HCT116 (cell line): ENCODE results near the gene EHMT1. TPM values are rescaled to one million over a fixed set of nuclear protein-coding genes. Genes with fewer than 3 reads are reported as not detected.

ENCODE experiments used
- ATAC-seq: fragments of 200-7000 bp; cut with Tn5 transposase; 2 replicates; pipeline ENCODE4 v1.9.1; 2020; ENCODE audit warnings: mild to moderate bottlenecking, moderate library complexity
- BruUV-seq: library from RNA; stranded (reverse); fragments of 400-500 nt; replicated peaks from 2 replicates; lab custom pipeline; 2021; lab: Mats Ljungman, UMichigan
- CTCF ChIA-PET: fragments of 300-600 bp; sonication (Branson Sonifier 250); formaldehyde crosslinking; loops from one replicate; lab custom pipeline; 2021; ENCODE audit warnings: antibody characterized with exemption; lab: Charles Lee
- POLR2A ChIA-PET: fragments of 300-600, 350-600 bp; sonication (Branson Sonifier 250); formaldehyde crosslinking; loops from one replicate; lab custom pipeline; 2021; ENCODE audit warnings: antibody characterized with exemption; lab: Charles Lee
- RAD21 ChIA-PET, 2 experiments: fragments of 300-600 bp; sonication (Branson Sonifier 250); formaldehyde crosslinking; loops; one replicate each; lab custom pipeline; 2023; ENCODE audit warnings: low total read pairs in 2 of 2; ENCODE audit not compliant: uncharacterized antibody in 2 of 2, unreplicated experiment in 2 of 2, low non-redundant PET in 1 of 2; lab: Charles Lee
- DNase-seq: peaks from one replicate; pipeline ENCODE4 v3.0.0-alpha.2; 2010; ENCODE audit warnings: low read depth, low spot score
- H2AFZ ChIP-seq: fragments of 200-600 bp; shearing (Covaris generic), sonication (generic); 2 replicates; pipeline ENCODE4 v1.6.1; 2017; ENCODE audit warnings: low read depth, mixed run types, mixed read lengths, antibody characterized with exemption, low read length; ENCODE audit not compliant: poor library complexity, severe bottlenecking
- H3K27ac ChIP-seq: 2 replicates; pipeline ENCODE4 v1.5.1; 2012; ENCODE audit warnings: low read depth, low read length
- H3K27me3 ChIP-seq: fragments of 200-600 bp; sonication (generic); 2 replicates; pipeline ENCODE4 v1.6.1; 2016; ENCODE audit warnings: mixed run types, low read length, mixed read lengths; ENCODE audit not compliant: insufficient read depth
- H3K36me3 ChIP-seq, 2 experiments: fragments of 200-500 bp in 1 of 2; fragments of 200-600 bp in 1 of 2; sonication (Bioruptor generic) in 1 of 2; sonication (generic) in 1 of 2; 2 replicates each; pipeline versions ENCODE4 v1.5.1 to v1.6.1; 2014 to 2016; ENCODE audit warnings: low read length in 2 of 2, inconsistent platforms in 1 of 2, mixed read lengths in 1 of 2, mixed run types in 1 of 2; ENCODE audit not compliant: insufficient read depth in 2 of 2, control insufficient read depth in 1 of 2
- H3K4me1 ChIP-seq, 2 experiments: fragments of 200-600 bp in 1 of 2; sonication (generic) in 1 of 2; 2 replicates each; pipeline versions ENCODE4 v1.5.1 to v1.6.1; 2012 to 2017; ENCODE audit warnings: low read length in 2 of 2, inconsistent platforms in 1 of 2, mild to moderate bottlenecking in 1 of 2, mixed read lengths in 1 of 2, mixed run types in 1 of 2, moderate library complexity in 1 of 2; ENCODE audit not compliant: insufficient read depth in 2 of 2, control insufficient read depth in 1 of 2
- H3K4me2 ChIP-seq: fragments of 200-600 bp; sonication (generic); 2 replicates; pipeline ENCODE4 v1.6.1; 2017; ENCODE audit warnings: mixed run types, low read length, mixed read lengths
- H3K4me3 ChIP-seq, 2 experiments: fragments of 200-600 bp in 1 of 2; sonication (generic) in 1 of 2; replicated peaks in 1 of 2; 2 replicates each; pipeline ENCODE4 v1.5.1; 2011 to 2016; ENCODE audit warnings: low read length in 2 of 2, control low read depth in 1 of 2, low read depth in 1 of 2, mild to moderate bottlenecking in 1 of 2, mixed read lengths in 1 of 2, mixed run types in 1 of 2
- H3K79me2 ChIP-seq: fragments of 200-600 bp; sonication (generic); 2 replicates; pipeline ENCODE4 v1.6.1; 2017; ENCODE audit warnings: mild to moderate bottlenecking, mixed run types, low read length, moderate library complexity, mixed read lengths; ENCODE audit not compliant: insufficient read depth
- H3K9ac ChIP-seq: fragments of 200-600 bp; sonication (generic); 2 replicates; pipeline ENCODE4 v1.6.1; 2016; ENCODE audit warnings: low read length, mixed read lengths
- H3K9me2 ChIP-seq: fragments of 200-600 bp; sonication (generic), shearing (Covaris generic); 2 replicates; pipeline ENCODE4 v1.6.1; 2017; ENCODE audit warnings: mixed run types, mild to moderate bottlenecking, moderate library complexity; ENCODE audit not compliant: insufficient read depth
- H3K9me3 ChIP-seq, 2 experiments: fragments of 200-500 bp in 1 of 2; fragments of 200-600 bp in 1 of 2; sonication (Bioruptor generic) in 1 of 2; sonication (generic) in 1 of 2; 2 replicates each; pipeline ENCODE4 v1.6.1; 2014 to 2017; ENCODE audit warnings: low read length in 2 of 2, mixed read lengths in 2 of 2, inconsistent platforms in 1 of 2, low read depth in 1 of 2, mild to moderate bottlenecking in 1 of 2, mixed run types in 1 of 2, moderate library complexity in 1 of 2; ENCODE audit not compliant: control insufficient read depth in 1 of 2, insufficient read depth in 1 of 2
- H4K20me1 ChIP-seq: fragments of 200-600 bp; sonication (generic), shearing (Covaris generic); 2 replicates; pipeline ENCODE4 v1.6.1; 2017; ENCODE audit warnings: mixed run types, mild to moderate bottlenecking, moderate library complexity; ENCODE audit not compliant: insufficient read depth
- CEBPB ChIP-seq: IDR thresholded peaks from 2 replicates; pipeline ENCODE4 v1.6.1; 2012; ENCODE audit warnings: low read depth
- EGR1 ChIP-seq: IDR thresholded peaks from 2 replicates; pipeline ENCODE4 v1.6.1; 2012; ENCODE audit warnings: low read depth
- ELF1 ChIP-seq: IDR thresholded peaks from 2 replicates; pipeline ENCODE4 v1.6.1; 2012; ENCODE audit warnings: low read depth, borderline replicate concordance
- EZH2 ChIP-seq: fragments of 200-600 bp; sonication (generic); IDR thresholded peaks from 2 replicates; pipeline ENCODE4 v1.6.1; 2017; ENCODE audit warnings: antibody characterized with exemption, mixed run types
- EZH2phosphoT487 ChIP-seq: fragments of 200-600 bp; IDR thresholded peaks from 2 replicates; pipeline ENCODE4 v1.6.1; 2018; ENCODE audit warnings: antibody characterized with exemption, borderline replicate concordance
- FOSL1 ChIP-seq: IDR thresholded peaks from 2 replicates; pipeline ENCODE4 v1.6.1; 2012; ENCODE audit warnings: low read depth
- POLR2A ChIP-seq: IDR thresholded peaks from 2 replicates; pipeline ENCODE4 v1.7.0; 2011; ENCODE audit warnings: borderline replicate concordance; ENCODE audit not compliant: insufficient read depth, insufficient read length; ENCODE audit errors: extremely low read depth
- RAD21 ChIP-seq: IDR thresholded peaks from 2 replicates; pipeline ENCODE4 v1.6.1; 2012; ENCODE audit warnings: low read depth, mild to moderate bottlenecking
- REST ChIP-seq: IDR thresholded peaks from 2 replicates; pipeline ENCODE4 v1.6.1; 2012; ENCODE audit warnings: low read depth
- SIN3A ChIP-seq: IDR thresholded peaks from 2 replicates; pipeline ENCODE4 v1.6.1; 2012; ENCODE audit warnings: low read depth
- SP1 ChIP-seq: IDR thresholded peaks from 2 replicates; pipeline ENCODE4 v1.6.1; 2012; ENCODE audit warnings: low read depth
- SRF ChIP-seq: IDR thresholded peaks from 2 replicates; pipeline ENCODE4 v1.6.1; 2012; ENCODE audit warnings: low read depth
- TCF7L2 ChIP-seq: IDR thresholded peaks from 2 replicates; pipeline ENCODE4 v1.7.0; 2011; ENCODE audit warnings: borderline replicate concordance, inconsistent platforms; ENCODE audit not compliant: insufficient read depth, insufficient read length; ENCODE audit errors: extremely low read depth
- ZNF274 ChIP-seq: fragments of 200-500 bp; sonication (Bioruptor generic); IDR thresholded peaks from 2 replicates; pipeline ENCODE4 v1.6.1; 2014; ENCODE audit warnings: mild to moderate bottlenecking, low read depth, low read length, inconsistent platforms
- intact Hi-C: fragments of 100-400 bp; cut with micrococcal nuclease; formaldehyde crosslinking; loops from 2 replicates; pipeline ENCODE4 v1.10.0; 2022
- total RNA-seq: library from RNA; stranded (reverse); gene quantifications from one replicate; pipeline ENCODE4 v1.2.1, GENCODE V29; 2021; ENCODE audit not compliant: unreplicated experiment

Gene EHMT1
- total RNA-seq, 1 experiment from 2014 or later: 86.1 TPM

GRCh38 chr9:137716694-137717287 lies 98.0 kb downstream of the EHMT1 start:
- Histone ChIP-seq H3K9ac (no peak overlapping the region), H3K27me3 (no peaks in the 10 kb centered on the region), H3K9me3 (no peaks in the 10 kb centered on the region), H3K27ac (no peak overlapping the region), H3K4me2 (no peak overlapping the region), H3K4me1 (no peaks in the 10 kb centered on the region), H3K4me3 (no peak overlapping the region), H4K20me1 (no peaks in the 10 kb centered on the region), H3K36me3 (peaks cover 13 to 29% of the 10 kb centered on the region in 2 experiments), H3K79me2 (peaks cover 66% of the 10 kb centered on the region), H2AFZ (no peak overlapping the region)
- no peak for DNase-seq
- ChIA-PET POLR2A (no interaction called here), CTCF (interaction anchor here (0.6 kb wide), 1 partner anchor 137 kb away, joined by 3 read pairs; no protein-coding TSS in a partner anchor), RAD21 (no interaction called here)
- ATAC-seq: no peak
- no TSS peak for BruUV-seq
- TF ChIP-seq POLR2A (no peak), CEBPB (no peak), FOSL1 (no peak), ZNF274 (no peak), EZH2phosphoT487 (no peak), EZH2 (no peak), SP1 (no peak)
- TF ChIP-seq, all 23 proteins: peak for 0
- intact Hi-C loops: no loop called here
- no peaks in the 10 kb centered on the region for H3K9me2 ChIP-seq

DNA sequence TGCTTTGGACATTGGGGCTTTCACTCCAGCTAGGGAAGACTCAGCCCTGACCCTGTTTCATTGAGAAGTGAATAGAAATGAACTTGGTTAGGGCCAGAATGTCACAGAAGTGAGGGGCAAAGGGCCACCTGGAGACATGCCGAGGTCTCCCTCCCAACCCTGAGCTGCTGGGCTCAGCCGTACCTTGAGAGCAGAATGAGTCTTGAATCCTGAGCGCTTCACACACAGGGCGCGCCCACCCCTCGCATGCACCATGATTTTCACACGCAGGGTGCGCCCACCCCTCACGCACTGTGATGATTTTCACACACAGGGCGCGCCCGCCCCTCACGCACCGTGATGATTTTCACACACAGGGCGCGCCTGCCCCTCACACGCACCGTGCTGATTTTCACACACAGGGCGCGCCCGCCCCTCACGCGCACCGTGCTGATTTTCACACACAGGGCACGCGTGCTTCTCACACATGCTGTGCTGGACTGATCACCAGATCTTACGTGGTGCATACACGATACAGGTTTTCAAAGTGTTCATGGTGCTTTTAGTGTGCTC lies 99.0 kb downstream of the EHMT1 start:
- peaks cover 13 to 29% of the 10 kb centered on the region in 2 experiments for H3K36me3 ChIP-seq
- H3K4me3 ChIP-seq: no peak overlapping the region
- CTCF ChIA-PET: interaction anchor here (0.6 kb wide), 1 partner anchor 138 kb away, joined by 3 read pairs; no protein-coding TSS in a partner anchor
- H4K20me1 ChIP-seq: no peaks in the 10 kb centered on the region
- no peak overlapping the region for H3K4me2 ChIP-seq
- no peaks in the 10 kb centered on the region for H3K27me3 ChIP-seq
- intact Hi-C loops: no loop called here
- RAD21 ChIA-PET: no interaction called here
- peaks cover 66% of the 10 kb centered on the region for H3K79me2 ChIP-seq
- no peaks in the 10 kb centered on the region for H3K9me3 ChIP-seq
- H3K9me2 ChIP-seq: no peaks in the 10 kb centered on the region
- no peak overlapping the region for H2AFZ ChIP-seq
- H3K4me1 ChIP-seq: no peaks in the 10 kb centered on the region
- no peak for TF ChIP-seq SIN3A
- no peak for TF ChIP-seq TCF7L2
- TF ChIP-seq SP1: no peak
- no peak for TF ChIP-seq RAD21
- TF ChIP-seq SRF: no peak
- no peak for TF ChIP-seq REST
- no peak for TF ChIP-seq EGR1
- no peak for TF ChIP-seq CEBPB
- no peak for TF ChIP-seq FOSL1
- no peak for TF ChIP-seq EZH2
- no peak for TF ChIP-seq ZNF274
- no peak for TF ChIP-seq EZH2phosphoT487
- TF ChIP-seq ELF1: no peak
- DNase-seq: no peak
- H3K9ac ChIP-seq: no peak overlapping the region
- no peak overlapping the region for H3K27ac ChIP-seq
- no TSS peak for BruUV-seq
- no peak for ATAC-seq
- POLR2A ChIA-PET: no interaction called here
